Right ventricle myocardium inferior (tissue), 1 donor: ENCODE data around the gene LHFPL2. TPM values are rescaled to one million over a fixed set of nuclear protein-coding genes. Genes with fewer than 3 reads are reported as not detected.

ENCODE experiments used
- ATAC-seq: fragments of 200-7000 bp; cut with Tn5 transposase; one replicate; pipeline ENCODE4 v1.9.1; 2020; ENCODE audit warnings: mild to moderate bottlenecking, moderate library complexity
- DNase-seq: peaks from one replicate; pipeline ENCODE4 v3.0.0; 2021; ENCODE audit errors: missing footprints
- intact Hi-C: fragments of 100-400 bp; cut with DNase I; formaldehyde crosslinking; loops from one replicate; pipeline ENCODE4 v1.11.0; 2022
- total RNA-seq: library from RNA; stranded (reverse); fragmentation: NEBNext Ultra II Directional; extraction: Animal tissue kit (Norgen Biotek cat#: 25700); gene quantifications from one replicate; pipeline ENCODE4 v1.2.1, GENCODE V29; 2021
- donor health status: DM: no; HTN: yes; CAD: no; lungs with severe emphysema.

Gene LHFPL2
- total RNA-seq, 1 donor from 2014 or later, result 6.0 TPM

DNA sequence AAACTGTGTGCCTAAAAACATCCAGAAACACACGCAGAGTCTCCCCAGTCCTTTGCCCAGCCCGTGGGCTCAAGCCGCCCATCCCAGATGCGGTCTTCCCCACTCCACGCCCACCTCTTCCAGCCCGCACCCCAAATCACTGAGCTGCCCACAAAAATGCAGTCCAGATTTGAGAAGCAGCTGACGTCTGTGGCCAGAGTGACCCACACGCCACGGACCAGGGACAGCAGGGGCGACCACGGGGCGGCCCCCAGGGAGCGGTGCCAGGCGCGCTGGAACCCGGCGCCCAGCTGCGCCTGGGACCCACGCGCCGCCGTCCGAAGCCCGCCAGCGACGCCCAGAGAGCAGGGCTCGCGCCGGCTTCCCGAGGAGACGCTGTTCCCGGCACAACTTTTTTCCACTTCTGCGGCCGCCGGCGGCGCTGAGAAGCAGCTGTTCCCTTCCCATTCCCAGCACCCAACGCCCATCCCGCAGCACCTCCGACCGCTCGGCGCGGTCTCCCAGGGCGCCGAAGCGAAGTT is 674 bp downstream of the LHFPL2 start:
- intact Hi-C loops, result loop anchor here (5.0 kb wide), 3 partner anchors 101 to 259 kb away; no protein-coding TSS in a partner anchor
- peak; percentile 54 for ATAC-seq
- peak; percentile 83 for DNase-seq

DNA sequence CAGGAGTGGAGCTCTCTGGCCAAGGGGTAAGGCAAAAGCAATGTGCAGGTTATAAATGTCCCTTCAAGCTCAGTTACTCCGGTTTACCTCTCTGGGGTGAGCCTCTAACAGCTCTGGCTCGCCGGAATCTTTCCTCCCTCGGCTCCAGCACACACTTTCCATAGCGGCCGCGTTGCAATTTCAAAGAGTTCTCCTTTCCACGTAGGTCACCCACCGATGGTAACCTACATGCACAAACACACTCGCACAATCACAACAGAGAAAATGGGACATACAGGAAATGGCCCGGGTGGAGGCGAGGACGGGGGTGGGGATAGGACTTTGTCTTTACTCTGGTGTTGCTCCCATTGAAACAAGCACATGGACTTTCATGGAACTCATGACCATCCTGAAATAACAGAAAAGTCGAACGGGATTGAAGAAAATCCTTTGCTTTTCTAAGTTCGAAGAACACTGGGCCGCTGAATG is 1.2 kb downstream of the LHFPL2 start:
- intact Hi-C loops, result loop anchor here (5.0 kb wide), 3 partner anchors 100 to 260 kb away; no protein-coding TSS in a partner anchor
- DNase-seq (no peak), ATAC-seq (no peak)

DNA sequence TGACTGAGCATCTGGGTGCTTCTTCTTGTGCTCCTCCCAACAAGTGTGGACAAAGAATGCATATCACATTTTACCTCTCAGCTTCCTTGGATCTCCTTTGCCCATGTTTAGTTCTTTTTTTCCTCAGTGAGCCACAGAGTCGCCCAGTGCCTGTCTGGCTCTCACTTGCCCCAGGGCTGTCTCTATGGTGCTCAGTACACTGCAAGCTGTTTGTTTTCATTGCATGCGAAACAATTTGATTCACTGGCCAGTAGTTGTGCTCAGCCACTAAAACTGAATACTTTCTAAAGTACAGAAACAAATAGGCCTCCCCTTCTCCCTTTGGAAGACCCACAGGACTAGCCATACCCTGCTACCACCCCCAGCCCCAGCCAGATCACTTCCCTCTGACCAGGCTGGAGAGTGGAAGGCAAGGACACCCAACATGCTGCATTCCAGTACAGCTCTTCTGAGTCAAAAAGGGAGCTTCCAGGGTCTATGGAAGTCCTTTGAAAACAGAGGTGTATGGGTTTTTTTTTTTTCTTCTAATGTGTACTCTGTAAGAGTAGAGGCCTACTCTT is 3.8 kb downstream of the LHFPL2 start:
- ATAC-seq, result no peak
- intact Hi-C loops, result loop anchor here (5.0 kb wide), 3 partner anchors 98 to 262 kb away; no protein-coding TSS in a partner anchor
- DNase-seq, result no peak

DNA sequence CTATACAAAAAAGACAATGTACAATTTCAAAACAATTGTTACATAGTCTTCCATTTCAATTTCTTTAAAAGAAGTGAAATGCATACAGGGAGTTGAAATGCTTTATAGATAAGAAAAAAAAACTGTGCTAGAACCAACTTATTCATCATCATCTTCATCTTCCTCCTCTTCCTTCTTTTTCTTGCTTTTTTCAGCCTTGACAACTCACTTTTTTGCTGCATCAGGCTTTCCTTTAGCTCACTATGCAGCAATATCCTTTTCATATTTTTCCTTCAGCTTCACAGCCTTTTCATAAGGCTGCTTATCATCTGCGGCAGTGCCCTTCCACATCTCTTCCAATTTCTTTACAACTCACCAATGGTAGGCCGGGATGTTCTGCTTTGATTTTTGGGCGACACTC is 4.4 kb downstream of the LHFPL2 start:
- ATAC-seq, result no peak
- DNase-seq, result no peak
- intact Hi-C loops, result no loop called here

DNA sequence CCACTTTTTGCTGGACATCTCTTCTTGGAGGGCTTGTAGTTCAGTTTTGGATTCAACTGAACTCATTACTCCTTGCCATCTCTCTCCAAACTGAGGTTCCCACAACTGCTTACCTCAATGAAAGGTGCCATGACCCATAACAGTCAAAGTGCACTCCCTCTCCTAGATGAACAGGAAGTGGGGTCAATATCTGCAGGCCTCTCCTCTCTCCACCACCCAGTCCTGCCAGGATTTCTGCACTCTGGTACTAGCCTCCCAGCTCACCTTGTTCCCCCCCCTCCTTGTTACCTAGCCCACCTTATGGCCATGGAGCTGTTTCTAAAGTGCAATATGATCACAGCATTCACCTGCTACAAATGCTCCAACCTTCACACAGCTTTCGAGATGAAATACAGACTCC is 5.9 kb downstream of the LHFPL2 start:
- no peak for ATAC-seq
- intact Hi-C loops, result no loop called here
- DNase-seq, result no peak

DNA sequence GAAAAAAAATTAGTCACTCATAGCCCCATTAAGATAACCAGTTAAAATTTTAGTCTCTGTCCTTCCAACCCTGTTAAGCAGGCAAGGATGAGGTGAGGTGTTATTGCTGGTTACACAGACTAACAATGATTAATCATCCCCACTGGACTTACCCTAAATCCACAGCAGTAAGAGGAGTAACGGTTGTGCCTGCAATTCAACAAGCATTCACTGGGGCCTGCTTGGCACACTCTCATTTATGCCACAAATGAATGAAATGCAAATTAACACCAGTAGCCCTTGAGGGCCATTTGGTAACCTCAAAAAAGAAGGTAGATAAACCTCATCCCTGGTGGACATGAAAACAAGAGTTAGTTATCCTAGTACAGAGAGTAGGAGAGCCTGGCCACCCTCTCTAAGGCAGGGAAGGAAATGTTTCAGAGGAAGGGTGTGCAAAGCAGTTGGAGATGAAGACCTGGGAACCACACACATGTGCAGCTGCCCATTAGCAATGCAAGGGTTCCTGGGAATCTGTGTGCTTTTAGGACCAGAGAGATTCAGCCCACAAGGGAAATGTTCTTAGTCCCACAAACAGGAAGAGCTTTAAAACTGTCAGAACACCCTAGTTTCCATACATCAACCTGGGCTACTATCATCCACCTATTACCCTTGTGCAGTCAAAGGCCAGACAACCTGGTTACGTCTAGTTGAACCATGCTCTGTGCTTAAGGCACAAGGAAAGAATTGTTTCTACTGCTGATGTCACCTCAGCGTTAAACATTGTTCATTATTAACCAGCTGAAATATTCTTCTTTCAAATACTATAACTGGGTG is 7.7 kb downstream of the LHFPL2 start:
- ATAC-seq (no peak), DNase-seq (no peak)
- intact Hi-C loops, result no loop called here

DNA sequence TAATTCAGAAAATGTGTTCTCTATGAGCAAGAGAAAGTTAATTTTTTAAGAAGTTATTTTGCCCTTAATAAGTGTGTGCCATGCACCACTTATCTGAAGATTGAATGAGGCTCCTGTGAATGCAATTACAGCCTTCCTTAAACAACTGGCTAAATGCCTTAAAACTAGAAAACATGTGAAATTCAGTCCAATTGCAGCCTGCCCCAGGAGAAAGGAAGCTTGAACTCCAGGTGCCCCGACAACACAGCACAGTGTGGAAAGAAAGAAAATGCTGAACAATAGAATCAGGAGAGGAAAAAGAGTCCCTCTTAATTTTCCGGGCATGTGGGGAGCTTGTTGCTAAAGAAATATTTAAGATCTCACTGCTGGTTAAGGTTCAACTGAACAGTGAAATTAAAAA is 8.8 kb downstream of the LHFPL2 start:
- intact Hi-C loops, result no loop called here
- DNase-seq (no peak), ATAC-seq (no peak)

DNA sequence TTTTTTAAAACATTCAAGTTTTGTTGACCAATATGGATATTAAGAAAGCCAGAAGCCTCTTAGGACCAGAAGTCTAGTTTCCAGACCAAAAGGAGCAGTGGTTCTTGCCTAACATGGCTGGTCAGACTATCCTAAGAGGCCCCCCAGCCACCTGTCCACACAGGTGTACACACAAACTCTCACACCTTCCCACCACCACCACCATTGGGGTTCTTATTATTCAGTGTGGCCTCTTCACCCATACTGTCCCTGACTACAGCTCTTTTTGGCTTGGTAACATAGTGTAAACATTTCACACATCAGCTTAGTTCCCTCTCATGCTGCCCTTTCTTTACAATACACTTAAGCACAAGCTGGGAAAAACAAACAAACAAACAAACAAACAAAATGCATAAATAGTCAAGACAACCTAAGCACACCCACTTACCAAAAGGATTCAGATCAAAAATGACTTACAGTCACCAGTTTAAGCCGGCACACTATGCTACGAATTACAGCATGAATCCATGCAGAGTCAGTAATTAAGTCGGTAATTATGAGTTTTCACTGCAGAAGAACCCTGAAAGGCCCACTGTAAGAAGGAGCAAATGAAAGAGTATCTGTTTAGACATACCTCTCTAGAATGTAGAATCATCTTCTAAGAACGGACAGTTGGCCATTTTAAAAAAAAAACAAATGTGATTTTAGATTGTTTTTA is 9.5 kb downstream of the LHFPL2 start:
- ATAC-seq (no peak), DNase-seq (no peak)
- intact Hi-C loops, result no loop called here

DNA sequence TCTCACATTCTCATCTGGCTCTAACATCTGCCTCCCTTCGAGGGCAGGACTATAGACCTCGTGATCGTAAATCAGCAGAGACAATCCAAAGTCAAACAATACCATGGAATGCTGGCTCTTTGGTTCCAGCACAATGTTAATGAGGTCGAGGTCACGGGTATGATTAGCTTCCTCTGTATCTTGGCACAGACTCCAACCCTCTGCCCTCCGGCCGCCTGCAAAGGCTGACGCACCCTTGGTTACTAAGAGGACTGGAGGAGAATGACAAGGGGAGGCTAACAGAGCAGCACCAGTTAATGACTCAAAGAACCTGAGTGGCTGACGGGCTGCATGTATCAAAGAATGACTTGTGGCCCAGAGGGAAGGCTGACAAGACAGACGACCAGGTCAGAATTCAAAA is 10.1 kb downstream of the LHFPL2 start:
- intact Hi-C loops, result no loop called here
- DNase-seq, result no peak
- peak; percentile 76 for ATAC-seq

DNA sequence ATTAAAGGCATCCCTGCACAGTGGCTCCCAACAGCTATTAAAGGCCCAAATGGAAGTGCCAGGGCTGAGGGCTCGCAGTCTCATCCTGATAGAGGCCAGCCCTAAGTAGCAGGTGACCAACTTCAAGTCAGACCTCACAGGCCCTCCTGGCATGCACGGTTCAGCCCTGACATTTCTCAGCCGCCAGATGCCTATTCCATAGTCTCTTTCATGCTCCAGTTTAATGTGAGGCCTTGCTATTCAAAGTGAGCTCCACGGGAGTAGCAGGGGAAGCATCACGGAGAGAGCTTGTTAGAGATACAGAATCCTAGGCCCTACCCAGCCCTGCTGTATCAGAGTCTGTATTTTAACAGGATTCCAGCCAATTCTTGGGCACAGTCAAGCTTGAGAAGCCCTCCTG is 11.1 kb downstream of the LHFPL2 start:
- ATAC-seq, result no peak
- no peak for DNase-seq
- intact Hi-C loops, result no loop called here

DNA sequence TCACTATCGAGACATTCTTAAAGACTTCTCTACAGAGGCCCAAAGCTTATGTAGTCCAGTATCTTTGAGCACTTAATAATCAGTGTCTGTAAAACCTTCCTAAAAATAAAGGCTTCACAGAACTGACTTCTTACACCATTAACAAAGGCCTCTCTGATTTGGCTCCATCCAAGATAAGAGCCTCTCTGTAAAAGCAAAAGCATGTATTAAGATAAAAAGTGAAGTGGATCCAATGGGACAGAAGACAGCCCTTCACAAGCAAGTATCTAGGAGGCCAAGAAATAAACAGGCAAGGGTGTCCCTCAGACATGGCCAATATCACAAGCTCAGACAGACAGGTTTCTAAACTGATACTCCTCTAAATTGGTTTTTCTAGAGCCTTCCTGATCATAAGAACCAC is 11.9 kb downstream of the LHFPL2 start:
- intact Hi-C loops, result no loop called here
- DNase-seq, result no peak
- ATAC-seq, result peak; percentile 23

DNA sequence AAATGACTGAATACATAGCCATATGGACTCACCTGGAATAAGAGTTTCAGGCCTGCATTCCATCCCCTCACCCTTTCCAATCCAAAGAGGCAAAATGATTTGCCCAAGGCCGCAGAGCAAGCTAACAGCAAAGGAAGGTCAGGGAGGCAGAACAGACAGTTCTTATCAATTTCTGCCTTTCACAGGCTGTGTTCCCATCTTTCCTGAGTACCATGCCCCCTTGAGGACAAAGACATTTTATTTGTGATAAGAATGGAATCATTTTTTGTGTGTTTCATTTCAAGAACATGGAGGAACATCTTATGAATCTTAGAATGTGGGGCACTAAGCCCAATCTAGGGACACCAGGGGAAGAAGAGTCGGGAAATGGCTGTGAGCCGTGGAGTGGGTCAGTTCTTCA is 13.9 kb downstream of the LHFPL2 start:
- intact Hi-C loops, result no loop called here
- ATAC-seq, result no peak
- DNase-seq, result no peak

DNA sequence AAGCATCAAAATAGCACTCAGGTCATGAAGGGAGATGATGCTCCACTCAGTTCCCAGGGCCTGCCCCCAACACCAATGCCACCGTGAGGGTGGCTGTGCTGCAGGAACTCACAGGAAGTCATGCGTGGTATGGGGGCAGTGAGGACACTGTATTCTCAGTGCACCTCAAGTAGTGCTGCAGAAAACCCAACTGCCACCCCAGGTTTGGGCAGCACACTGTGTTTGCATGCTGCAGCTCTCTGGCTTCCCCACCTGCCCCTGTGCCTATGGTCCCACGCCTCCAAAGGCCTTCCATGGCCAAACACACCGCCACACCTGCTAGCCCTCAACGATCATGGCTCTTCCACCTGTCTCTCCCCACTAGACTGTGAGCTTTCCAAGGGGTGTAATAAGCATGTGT is 14.3 kb downstream of the LHFPL2 start:
- ATAC-seq, result no peak
- DNase-seq, result no peak
- intact Hi-C loops, result no loop called here

DNA sequence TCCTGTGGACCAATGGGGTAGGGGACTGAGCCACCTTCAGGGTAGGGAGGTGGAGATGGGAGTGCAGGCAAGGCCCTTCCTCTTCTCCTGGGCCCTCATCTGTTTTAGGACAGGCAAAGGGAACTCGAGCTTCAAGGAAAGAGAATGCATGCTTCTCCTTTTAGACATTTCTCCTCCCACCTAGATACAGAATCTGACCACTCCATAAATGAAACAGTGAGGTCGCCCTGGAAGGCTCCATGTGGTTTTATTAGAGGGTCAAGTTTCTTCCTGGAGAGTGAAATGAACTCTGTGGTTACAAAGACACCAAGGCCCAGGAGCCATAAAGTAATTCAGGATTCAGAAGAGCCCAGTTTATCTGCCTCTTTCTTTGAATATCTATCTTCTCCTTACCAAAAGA is 14.9 kb downstream of the LHFPL2 start:
- DNase-seq (no peak), ATAC-seq (no peak)
- intact Hi-C loops, result no loop called here

DNA sequence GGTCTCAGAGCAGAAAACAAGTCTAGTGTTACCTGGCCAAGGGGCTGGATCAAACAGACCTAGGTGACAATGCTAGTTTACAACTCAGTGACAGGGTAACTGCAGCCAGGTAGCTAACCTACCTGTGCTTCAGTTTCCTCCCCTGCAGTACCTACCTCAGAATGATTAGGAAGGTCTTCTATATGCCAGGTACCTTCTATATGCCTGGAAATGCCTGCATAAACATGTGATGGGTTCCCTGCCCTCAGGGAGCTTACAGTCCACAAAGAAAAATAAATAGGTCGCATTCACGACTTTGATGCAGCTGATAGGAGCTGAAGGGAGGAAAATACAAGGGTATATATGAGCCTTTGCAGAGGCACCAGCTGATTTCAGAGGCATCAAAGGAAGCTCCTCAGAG is 16.1 kb downstream of the LHFPL2 start:
- no peak for DNase-seq
- no peak for ATAC-seq
- intact Hi-C loops, result no loop called here

DNA sequence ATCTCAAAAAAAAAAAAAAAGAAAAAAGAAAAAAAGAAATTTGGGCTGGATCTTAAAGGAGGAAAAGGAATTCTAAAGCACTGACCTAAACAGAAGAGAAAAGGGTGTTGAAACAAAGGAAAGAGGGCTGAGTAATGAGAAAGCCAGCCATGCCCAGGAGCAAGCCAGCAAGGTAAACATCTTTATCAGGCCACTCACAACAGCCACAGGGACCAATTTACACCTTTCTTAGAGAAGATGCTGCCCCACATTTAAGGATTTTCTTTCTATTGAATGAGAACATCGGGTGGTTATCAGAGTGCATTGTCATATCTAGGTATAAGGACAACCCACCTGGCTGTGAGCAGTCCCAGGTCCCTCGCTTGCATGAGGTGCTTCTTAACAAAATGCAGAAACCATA is 16.6 kb downstream of the LHFPL2 start:
- DNase-seq (no peak), ATAC-seq (no peak)
- intact Hi-C loops, result no loop called here

DNA sequence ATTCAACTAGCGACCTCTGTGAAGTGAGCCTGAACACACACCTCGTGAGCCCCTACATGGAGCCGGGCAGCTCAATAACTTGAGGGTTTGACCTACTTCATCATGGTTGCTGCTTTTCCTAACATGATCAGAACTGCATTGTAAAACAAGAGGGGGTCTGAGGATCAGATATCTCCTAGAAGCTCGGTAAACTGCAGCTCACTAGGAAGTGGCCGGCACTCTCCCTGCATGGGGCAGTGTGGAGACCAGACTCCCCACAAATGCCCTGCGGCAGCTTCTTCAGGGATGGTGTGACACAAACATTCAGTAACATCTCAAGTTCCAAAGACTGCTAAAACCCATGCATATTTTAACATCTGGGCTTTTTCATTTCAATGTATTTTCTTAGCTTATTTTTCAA is 18.5 kb downstream of the LHFPL2 start:
- DNase-seq, result no peak
- no peak for ATAC-seq
- intact Hi-C loops, result no loop called here

DNA sequence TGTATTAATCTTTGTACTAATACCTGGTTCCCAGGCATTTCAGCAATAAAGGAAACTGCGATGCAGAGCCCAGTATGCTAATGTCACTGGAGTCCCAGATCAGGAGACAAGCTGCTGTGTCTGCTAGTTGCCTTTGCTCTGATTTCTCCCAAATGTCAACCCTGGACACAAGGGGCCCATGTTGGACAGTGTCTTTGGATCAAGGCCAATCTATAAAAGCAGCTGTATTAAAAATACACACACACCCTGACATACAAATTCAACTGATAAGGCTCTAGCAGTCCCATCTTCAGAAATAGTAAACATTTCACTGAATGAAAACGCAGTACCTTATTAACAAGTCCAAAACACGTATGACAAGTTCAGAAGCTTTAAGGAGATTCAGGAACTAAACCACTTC is 18.9 kb downstream of the LHFPL2 start:
- no peak for DNase-seq
- intact Hi-C loops, result no loop called here
- no peak for ATAC-seq

DNA sequence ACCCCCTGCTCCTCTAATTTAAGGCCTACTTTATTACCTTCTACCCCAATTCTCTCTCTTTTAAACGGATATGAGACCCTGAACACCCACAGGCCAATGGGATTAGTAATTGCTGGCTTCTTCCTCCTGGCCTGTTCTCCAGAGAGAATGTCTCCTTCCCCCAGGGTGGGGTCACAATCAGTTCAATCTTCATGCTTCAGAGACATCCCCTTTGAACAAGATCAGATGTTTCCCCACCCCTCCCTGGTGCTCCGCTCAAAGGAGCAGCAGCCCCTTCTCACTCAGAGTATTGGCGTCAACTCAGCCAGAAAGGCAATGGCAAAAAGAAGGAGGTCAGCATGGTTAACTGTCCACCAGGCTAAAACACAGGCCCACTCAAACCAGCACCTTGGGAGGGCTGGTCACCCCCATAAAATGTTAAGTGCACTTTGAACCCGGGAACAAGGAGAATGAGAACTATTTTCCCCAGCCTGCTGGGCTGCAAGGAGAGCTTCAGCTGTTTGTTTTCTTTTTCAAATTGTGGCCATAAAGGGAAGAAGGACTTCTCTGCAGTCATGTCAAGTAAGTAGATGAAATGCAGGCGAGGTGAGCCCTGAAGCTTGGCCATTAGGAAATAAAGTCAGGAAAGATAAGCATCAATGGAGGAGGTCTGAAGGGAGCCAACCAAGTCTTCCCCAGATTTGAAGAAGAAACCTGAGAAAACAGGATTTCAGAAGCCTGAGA is 20.1 kb downstream of the LHFPL2 start:
- intact Hi-C loops, result no loop called here
- no peak for ATAC-seq
- DNase-seq, result no peak
